ENCODE data around the gene PDE4D. TPM values are rescaled to one million over a fixed set of nuclear protein-coding genes. Genes with fewer than 3 reads are reported as not detected.

PDE4D gene
- total and polyA plus RNA-seq, 2 donors (not counting 1 experiment from before 2014, with no cell fraction given): 14.9 to 171 TPM

DNA sequence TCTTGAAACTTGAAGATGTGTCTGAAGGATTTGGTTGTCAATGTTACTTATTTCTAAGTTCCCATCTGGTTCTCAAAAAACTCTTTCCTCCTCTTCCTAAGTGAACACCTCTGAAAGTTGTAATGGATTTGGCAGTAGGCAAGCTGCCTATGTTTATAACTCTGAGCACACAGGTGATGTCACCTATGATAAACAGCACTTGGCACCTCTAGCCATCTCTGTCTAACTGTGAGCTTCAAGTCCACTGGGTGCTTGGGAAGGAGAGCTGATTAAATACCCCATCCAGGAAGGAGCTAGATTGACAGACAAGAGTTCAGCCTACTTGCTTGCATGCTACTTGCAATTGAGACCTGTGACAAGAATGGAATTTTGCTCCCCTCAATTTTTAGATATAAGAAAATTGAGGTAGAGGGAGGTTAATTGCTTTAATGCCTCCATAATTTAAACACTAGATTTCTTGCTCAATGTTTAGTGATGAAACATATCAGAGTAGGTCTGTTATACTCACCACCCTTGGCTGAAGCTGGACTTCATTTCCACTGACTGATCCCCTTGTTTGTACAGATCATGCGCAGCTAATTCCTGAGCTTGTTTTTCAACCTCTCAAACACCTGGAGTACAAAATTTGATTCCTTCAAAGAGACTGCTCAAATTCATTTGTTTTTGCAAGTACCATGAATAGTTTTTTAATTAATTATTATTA, 49.9 kb downstream of the PDE4D start:
- Mint-ChIP-seq H3K4me1 (no peaks in the 10 kb centered on the region), H3K27ac (no peak overlapping the region)
- POLR2A ChIA-PET: no interaction called here

DNA sequence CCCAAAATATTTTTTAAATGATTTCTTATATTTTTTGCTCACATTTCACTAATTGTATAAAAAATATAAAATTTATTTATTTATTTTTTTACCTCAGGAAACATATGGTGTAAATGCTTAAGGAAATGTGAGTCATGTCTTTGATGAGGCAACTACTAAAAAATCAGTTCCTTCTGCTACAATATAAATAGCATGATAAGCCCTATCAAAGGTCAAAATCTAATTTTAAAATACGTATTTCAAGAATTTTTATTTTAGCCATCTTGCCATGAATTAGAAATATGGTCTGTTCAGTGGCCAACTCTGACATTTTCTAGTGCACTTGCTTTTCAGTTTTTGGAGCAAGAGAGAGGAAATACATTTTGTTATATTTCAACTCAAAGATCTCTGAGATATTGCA, 50.5 kb downstream of the PDE4D start:
- Histone ChIP-seq H4K20me1 (ENCODE audit: control insufficient read depth, insufficient read depth, low read length, poor library complexity, severe bottlenecking) (no peaks in the 10 kb centered on the region), H3K27me3 (replicated peaks in 1 of 4; ENCODE audit: control extremely low read depth in 1 of 4, control insufficient read depth in 3 of 4, insufficient read depth in 4 of 4, low read length in 3 of 4) (no peaks in the 10 kb centered on the region), H3K4me2 (replicated peaks; ENCODE audit: low read depth, low read length, poor library complexity, severe bottlenecking) (no peak overlapping the region), H3K4me1 (ENCODE audit: control insufficient read depth in 2 of 2, insufficient read depth in 2 of 2, low read length in 2 of 2) (no peaks in the 10 kb centered on the region), H3K79me2 (ENCODE audit: control insufficient read depth, insufficient read depth, low read length) (no peaks in the 10 kb centered on the region), H3K4me3 (ENCODE audit: control extremely low read depth in 1 of 5, extremely low read depth in 1 of 5, insufficient read depth in 1 of 5, low read depth in 2 of 5, low read length in 4 of 5) (no peak overlapping the region), H3K9ac (ENCODE audit: low read length) (no peak overlapping the region), H3K27ac (ENCODE audit: low read length in 2 of 2) (no peak overlapping the region), H3K36me3 (replicated peaks in 1 of 2; ENCODE audit: control extremely low read depth in 1 of 2, control insufficient read depth in 1 of 2, extremely low read depth in 1 of 2, insufficient read depth in 2 of 2, low read length in 1 of 2) (no peaks in the 10 kb centered on the region), H3K9me3 (ENCODE audit: control extremely low read depth in 1 of 3, control insufficient read depth in 2 of 3, insufficient read depth in 1 of 3, low read length in 2 of 3) (no peaks in the 10 kb centered on the region), H2AFZ (ENCODE audit: insufficient read depth, low read depth, low read length, poor library complexity, severe bottlenecking) (no peak overlapping the region)
- intact Hi-C loops (cut with micrococcal nuclease): no loop called here
- POLR2A ChIA-PET: no interaction called here
- no peak overlapping the region for H3K27ac Mint-ChIP-seq
- no peak for TF ChIP-seq EZH2 (IDR thresholded peaks at IDR 0.05; ENCODE audit: borderline replicate concordance, insufficient read depth, low read depth, low read length, poor library complexity, severe bottlenecking)
- TF ChIP-seq, protein P1, sequence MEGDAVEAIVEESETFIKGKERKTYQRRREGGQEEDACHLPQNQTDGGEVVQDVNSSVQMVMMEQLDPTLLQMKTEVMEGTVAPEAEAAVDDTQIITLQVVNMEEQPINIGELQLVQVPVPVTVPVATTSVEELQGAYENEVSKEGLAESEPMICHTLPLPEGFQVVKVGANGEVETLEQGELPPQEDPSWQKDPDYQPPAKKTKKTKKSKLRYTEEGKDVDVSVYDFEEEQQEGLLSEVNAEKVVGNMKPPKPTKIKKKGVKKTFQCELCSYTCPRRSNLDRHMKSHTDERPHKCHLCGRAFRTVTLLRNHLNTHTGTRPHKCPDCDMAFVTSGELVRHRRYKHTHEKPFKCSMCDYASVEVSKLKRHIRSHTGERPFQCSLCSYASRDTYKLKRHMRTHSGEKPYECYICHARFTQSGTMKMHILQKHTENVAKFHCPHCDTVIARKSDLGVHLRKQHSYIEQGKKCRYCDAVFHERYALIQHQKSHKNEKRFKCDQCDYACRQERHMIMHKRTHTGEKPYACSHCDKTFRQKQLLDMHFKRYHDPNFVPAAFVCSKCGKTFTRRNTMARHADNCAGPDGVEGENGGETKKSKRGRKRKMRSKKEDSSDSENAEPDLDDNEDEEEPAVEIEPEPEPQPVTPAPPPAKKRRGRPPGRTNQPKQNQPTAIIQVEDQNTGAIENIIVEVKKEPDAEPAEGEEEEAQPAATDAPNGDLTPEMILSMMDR (IDR thresholded peaks at IDR 0.05): no peak
- no CpG with 5 or more reads among the region's 1 CpG for WGBS (ENCODE audit: insufficient coverage)
- H3K27me3 Mint-ChIP-seq: peaks cover 10% of the 10 kb centered on the region
- no peak for ATAC-seq (ENCODE audit: low read depth)
- no peaks in the 10 kb centered on the region for H3K4me1 Mint-ChIP-seq
- no peak for DNase-seq
- H3K9me3 Mint-ChIP-seq (ENCODE audit: insufficient read depth): no peaks in the 10 kb centered on the region
- CTCF ChIA-PET: no interaction called here
- H3K4me3 Mint-ChIP-seq: no peak overlapping the region

More for the DNA sequence above, 49.9 kb downstream of the PDE4D start:
- intact Hi-C loops (cut with micrococcal nuclease): no loop called here
- Mint-ChIP-seq H3K9me3 (ENCODE audit: insufficient read depth) (no peaks in the 10 kb centered on the region), H3K4me3 (no peak overlapping the region), H3K27me3 (peaks cover 10% of the 10 kb centered on the region)
- no peaks in the 10 kb centered on the region for H3K79me2 ChIP-seq (ENCODE audit: control insufficient read depth, insufficient read depth, low read length)
- H3K4me1 ChIP-seq (ENCODE audit: control insufficient read depth in 2 of 2, insufficient read depth in 2 of 2, low read length in 2 of 2): no peaks in the 10 kb centered on the region
- WGBS (ENCODE audit: insufficient coverage): no CpG with 5 or more reads among the region's 1 CpG
- no peak for TF ChIP-seq EZH2 (IDR thresholded peaks at IDR 0.05; ENCODE audit: borderline replicate concordance, insufficient read depth, low read depth, low read length, poor library complexity, severe bottlenecking)
- TF ChIP-seq, protein P1 (IDR thresholded peaks at IDR 0.05): no peak
- H3K9me3 ChIP-seq (ENCODE audit: control extremely low read depth in 1 of 3, control insufficient read depth in 2 of 3, insufficient read depth in 1 of 3, low read length in 2 of 3): no peaks in the 10 kb centered on the region
- H4K20me1 ChIP-seq (ENCODE audit: control insufficient read depth, insufficient read depth, low read length, poor library complexity, severe bottlenecking): no peaks in the 10 kb centered on the region
- no peak overlapping the region for H3K4me2 ChIP-seq (replicated peaks; ENCODE audit: low read depth, low read length, poor library complexity, severe bottlenecking)
- H3K27me3 ChIP-seq (replicated peaks in 1 of 4; ENCODE audit: control extremely low read depth in 1 of 4, control insufficient read depth in 3 of 4, insufficient read depth in 4 of 4, low read length in 3 of 4): no peaks in the 10 kb centered on the region
- DNase-seq (no peak), ATAC-seq (ENCODE audit: low read depth) (no peak)
- CTCF ChIA-PET: no interaction called here
- H3K9ac ChIP-seq (ENCODE audit: low read length): no peak overlapping the region
- H2AFZ ChIP-seq (ENCODE audit: insufficient read depth, low read depth, low read length, poor library complexity, severe bottlenecking): no peak overlapping the region
- H3K36me3 ChIP-seq (replicated peaks in 1 of 2; ENCODE audit: control extremely low read depth in 1 of 2, control insufficient read depth in 1 of 2, extremely low read depth in 1 of 2, insufficient read depth in 2 of 2, low read length in 1 of 2): no peaks in the 10 kb centered on the region
- no peak overlapping the region for H3K27ac ChIP-seq (ENCODE audit: low read length in 2 of 2)
- no peak overlapping the region for H3K4me3 ChIP-seq (ENCODE audit: control extremely low read depth in 1 of 5, extremely low read depth in 1 of 5, insufficient read depth in 1 of 5, low read depth in 2 of 5, low read length in 4 of 5)
